ENCODE results near the gene USP37. TPM values are rescaled to one million over a fixed set of nuclear protein-coding genes. Genes with fewer than 3 reads are reported as not detected.

Gene USP37
- total RNA-seq, 1 experiment from 2014 or later = 23.5 TPM

GRCh38 chr2:218505754-218506371 lies 62.3 kb downstream of the USP37 start:
- no peak overlapping the region for H3K27ac ChIP-seq (ENCODE audit: low read depth, low read length)
- no peak for TF ChIP-seq ELF1 (IDR thresholded peaks at IDR 0.05; ENCODE audit: borderline replicate concordance, low read depth)
- no peak for TF ChIP-seq SRF (IDR thresholded peaks at IDR 0.05; ENCODE audit: low read depth)
- TF ChIP-seq CBX3 (IDR thresholded peaks at IDR 0.05; ENCODE audit: low read depth) = no peak
- no peak for TF ChIP-seq POLR2AphosphoS5 (IDR thresholded peaks at IDR 0.05; ENCODE audit: low read depth, low read length)
- TF ChIP-seq REST (IDR thresholded peaks at IDR 0.05; ENCODE audit: low read depth) = no peak
- no peak for TF ChIP-seq MAX (IDR thresholded peaks at IDR 0.05)
- no peak for TF ChIP-seq ATF3 (IDR thresholded peaks at IDR 0.05)
- TF ChIP-seq ZBTB33 (IDR thresholded peaks at IDR 0.05; ENCODE audit: extremely low read depth, insufficient replicate concordance, low read length) = no peak
- no peak for TF ChIP-seq SIN3A (IDR thresholded peaks at IDR 0.05; ENCODE audit: low read depth)
- no peak for TF ChIP-seq JUND (IDR thresholded peaks at IDR 0.05)
- TF ChIP-seq EGR1 (IDR thresholded peaks at IDR 0.05; ENCODE audit: low read depth) = no peak
- no peak for TF ChIP-seq ZFX (IDR thresholded peaks at IDR 0.05)
- no peak for TF ChIP-seq SP1 (IDR thresholded peaks at IDR 0.05; ENCODE audit: low read depth)
- no peak for TF ChIP-seq RAD21 (IDR thresholded peaks at IDR 0.05; ENCODE audit: low read depth)
- TF ChIP-seq TCF7L2 (IDR thresholded peaks at IDR 0.05; ENCODE audit: borderline replicate concordance, extremely low read depth, insufficient read depth, insufficient read length) = no peak
- TF ChIP-seq POLR2A (IDR thresholded peaks at IDR 0.05; ENCODE audit: borderline replicate concordance, extremely low read depth, insufficient read depth, insufficient read length) = no peak
- TF ChIP-seq YY1 (IDR thresholded peaks at IDR 0.05; ENCODE audit: extremely low read depth, insufficient replicate concordance, low read depth, low read length) = no peak
- TF ChIP-seq ZNF274 (IDR thresholded peaks at IDR 0.05; ENCODE audit: low read depth, low read length) = no peak
- TF ChIP-seq CEBPB (IDR thresholded peaks at IDR 0.05; ENCODE audit: low read depth) = no peak
- no peak overlapping the region for H2AFZ ChIP-seq (ENCODE audit: low read depth, low read length, poor library complexity, severe bottlenecking)
- ATAC-seq = no peak
- no peaks in the 10 kb centered on the region; the same call in 1 of the 2 replicates for H4K20me1 ChIP-seq (ENCODE audit: insufficient read depth)
- H3K79me2 ChIP-seq (ENCODE audit: insufficient read depth, low read length) = no peaks in the 10 kb centered on the region
- no TSS peak for BruUV-seq (replicated peaks)
- no peaks in the 10 kb centered on the region for H3K9me2 ChIP-seq (ENCODE audit: insufficient read depth)
- no peaks in the 10 kb centered on the region for H3K9me3 ChIP-seq (ENCODE audit: control insufficient read depth in 1 of 2, insufficient read depth in 1 of 2, low read depth in 1 of 2, low read length in 2 of 2)
- H3K36me3 ChIP-seq (ENCODE audit: control insufficient read depth in 1 of 2, insufficient read depth in 2 of 2, low read length in 2 of 2) = peaks cover 3 to 5% of the 10 kb centered on the region in 2 experiments; a peak in 2 of 4 replicates
- no peak overlapping the region for H3K4me3 ChIP-seq (replicated peaks in 1 of 2; ENCODE audit: low read depth in 1 of 2, low read length in 2 of 2)
- ChIA-PET RAD21 (ENCODE audit: low non-redundant PET in 1 of 2, low total read pairs in 2 of 2, uncharacterized antibody in 2 of 2, unreplicated experiment in 2 of 2) (no interaction called here), CTCF (no interaction called here), POLR2A (no interaction called here)
- no peak for DNase-seq (ENCODE audit: low read depth, low spot score)
- no peaks in the 10 kb centered on the region for H3K27me3 ChIP-seq (ENCODE audit: insufficient read depth, low read length)
- H3K4me2 ChIP-seq (ENCODE audit: low read length) = no peak overlapping the region
- H3K4me1 ChIP-seq (ENCODE audit: control insufficient read depth in 1 of 2, insufficient read depth in 2 of 2, low read length in 2 of 2) = no peaks in the 10 kb centered on the region
- intact Hi-C loops (cut with micrococcal nuclease) = no loop called here
- no peak overlapping the region for H3K9ac ChIP-seq (ENCODE audit: low read length)

Measured in HCT116 (cell line).